Ishikawa (cell line): ENCODE results near the gene CLTC.

Experiments used
- CEBPB ChIP-seq: IDR thresholded peaks from 2 replicates; pipeline ENCODE4 v1.6.1; 2012
- CREB1 ChIP-seq: IDR thresholded peaks from 2 replicates; pipeline ENCODE4 v1.6.1; 2012; ENCODE audit warnings: low read depth
- EGR1 ChIP-seq: IDR thresholded peaks from 2 replicates; pipeline ENCODE4 v1.6.1; 2012
- EP300 ChIP-seq: IDR thresholded peaks from 2 replicates; pipeline ENCODE4 v1.6.1; 2012; ENCODE audit warnings: borderline replicate concordance
- FOXM1 ChIP-seq: IDR thresholded peaks from 2 replicates; pipeline ENCODE4 v1.6.1; 2012; ENCODE audit warnings: low read depth, borderline replicate concordance
- NFIC ChIP-seq: IDR thresholded peaks from 2 replicates; pipeline ENCODE4 v1.6.1; 2012
- RAD21 ChIP-seq: IDR thresholded peaks from 2 replicates; pipeline ENCODE4 v1.6.1; 2012; ENCODE audit warnings: low read depth
- TAF1 ChIP-seq: IDR thresholded peaks from 2 replicates; pipeline ENCODE4 v1.6.1; 2012; ENCODE audit warnings: low read depth, mild to moderate bottlenecking
- TCF12 ChIP-seq: IDR thresholded peaks from 2 replicates; pipeline ENCODE4 v1.6.1; 2012; ENCODE audit warnings: low read depth
- TEAD4 ChIP-seq: IDR thresholded peaks from 2 replicates; pipeline ENCODE4 v1.6.1; 2012
- YY1 ChIP-seq: IDR thresholded peaks from 2 replicates; pipeline ENCODE4 v1.6.1; 2012; ENCODE audit warnings: low read depth
- ZBTB7A ChIP-seq: IDR thresholded peaks from 2 replicates; pipeline ENCODE4 v1.6.1; 2012; ENCODE audit warnings: low read depth
- TF ChIP-seq, protein P1 (sequence below): IDR thresholded peaks from 2 replicates; pipeline ENCODE4 v1.6.1; 2012; ENCODE audit warnings: low read depth, mild to moderate bottlenecking
- TF ChIP-seq, protein P2 (sequence below): IDR thresholded peaks from 2 replicates; pipeline ENCODE4 v1.6.1; 2012
- TF ChIP-seq, protein P3 (sequence below): IDR thresholded peaks from 2 replicates; pipeline ENCODE4 v1.6.1; 2012

Gene CLTC

DNA sequence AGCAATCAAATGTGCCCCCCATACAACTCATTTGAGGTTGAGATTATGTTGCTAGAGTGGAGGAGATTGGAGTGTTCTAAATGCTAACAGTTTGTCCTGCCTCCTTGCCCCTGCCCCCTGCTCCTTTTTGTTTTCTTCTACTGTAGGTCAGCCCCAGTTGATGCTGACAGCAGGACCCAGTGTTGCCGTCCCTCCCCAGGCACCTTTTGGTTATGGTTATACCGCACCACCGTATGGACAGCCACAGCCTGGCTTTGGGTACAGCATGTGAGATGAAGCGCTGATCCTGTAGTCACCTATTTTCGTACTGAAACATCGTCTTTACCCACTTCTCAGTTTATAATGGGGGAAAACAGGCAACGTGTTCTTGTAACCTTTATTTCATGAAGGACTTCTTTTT lies 73.9 kb downstream of the CLTC start:
- TF ChIP-seq, protein P1, sequence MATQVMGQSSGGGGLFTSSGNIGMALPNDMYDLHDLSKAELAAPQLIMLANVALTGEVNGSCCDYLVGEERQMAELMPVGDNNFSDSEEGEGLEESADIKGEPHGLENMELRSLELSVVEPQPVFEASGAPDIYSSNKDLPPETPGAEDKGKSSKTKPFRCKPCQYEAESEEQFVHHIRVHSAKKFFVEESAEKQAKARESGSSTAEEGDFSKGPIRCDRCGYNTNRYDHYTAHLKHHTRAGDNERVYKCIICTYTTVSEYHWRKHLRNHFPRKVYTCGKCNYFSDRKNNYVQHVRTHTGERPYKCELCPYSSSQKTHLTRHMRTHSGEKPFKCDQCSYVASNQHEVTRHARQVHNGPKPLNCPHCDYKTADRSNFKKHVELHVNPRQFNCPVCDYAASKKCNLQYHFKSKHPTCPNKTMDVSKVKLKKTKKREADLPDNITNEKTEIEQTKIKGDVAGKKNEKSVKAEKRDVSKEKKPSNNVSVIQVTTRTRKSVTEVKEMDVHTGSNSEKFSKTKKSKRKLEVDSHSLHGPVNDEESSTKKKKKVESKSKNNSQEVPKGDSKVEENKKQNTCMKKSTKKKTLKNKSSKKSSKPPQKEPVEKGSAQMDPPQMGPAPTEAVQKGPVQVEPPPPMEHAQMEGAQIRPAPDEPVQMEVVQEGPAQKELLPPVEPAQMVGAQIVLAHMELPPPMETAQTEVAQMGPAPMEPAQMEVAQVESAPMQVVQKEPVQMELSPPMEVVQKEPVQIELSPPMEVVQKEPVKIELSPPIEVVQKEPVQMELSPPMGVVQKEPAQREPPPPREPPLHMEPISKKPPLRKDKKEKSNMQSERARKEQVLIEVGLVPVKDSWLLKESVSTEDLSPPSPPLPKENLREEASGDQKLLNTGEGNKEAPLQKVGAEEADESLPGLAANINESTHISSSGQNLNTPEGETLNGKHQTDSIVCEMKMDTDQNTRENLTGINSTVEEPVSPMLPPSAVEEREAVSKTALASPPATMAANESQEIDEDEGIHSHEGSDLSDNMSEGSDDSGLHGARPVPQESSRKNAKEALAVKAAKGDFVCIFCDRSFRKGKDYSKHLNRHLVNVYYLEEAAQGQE, result no peak
- no peak for TF ChIP-seq EGR1
- TF ChIP-seq, protein P2, sequence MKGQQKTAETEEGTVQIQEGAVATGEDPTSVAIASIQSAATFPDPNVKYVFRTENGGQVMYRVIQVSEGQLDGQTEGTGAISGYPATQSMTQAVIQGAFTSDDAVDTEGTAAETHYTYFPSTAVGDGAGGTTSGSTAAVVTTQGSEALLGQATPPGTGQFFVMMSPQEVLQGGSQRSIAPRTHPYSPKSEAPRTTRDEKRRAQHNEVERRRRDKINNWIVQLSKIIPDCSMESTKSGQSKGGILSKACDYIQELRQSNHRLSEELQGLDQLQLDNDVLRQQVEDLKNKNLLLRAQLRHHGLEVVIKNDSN, result no peak
- no peak for TF ChIP-seq TCF12
- TF ChIP-seq NFIC, result no peak
- TF ChIP-seq EP300, result no peak
- no peak for TF ChIP-seq CEBPB
- no peak for TF ChIP-seq YY1
- no peak for TF ChIP-seq CREB1
- no peak for TF ChIP-seq TAF1
- no peak for TF ChIP-seq ZBTB7A
- TF ChIP-seq TEAD4, result no peak
- no peak for TF ChIP-seq FOXM1
- TF ChIP-seq, protein P3, sequence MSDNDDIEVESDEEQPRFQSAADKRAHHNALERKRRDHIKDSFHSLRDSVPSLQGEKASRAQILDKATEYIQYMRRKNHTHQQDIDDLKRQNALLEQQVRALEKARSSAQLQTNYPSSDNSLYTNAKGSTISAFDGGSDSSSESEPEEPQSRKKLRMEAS, result no peak
- no peak for TF ChIP-seq RAD21

DNA sequence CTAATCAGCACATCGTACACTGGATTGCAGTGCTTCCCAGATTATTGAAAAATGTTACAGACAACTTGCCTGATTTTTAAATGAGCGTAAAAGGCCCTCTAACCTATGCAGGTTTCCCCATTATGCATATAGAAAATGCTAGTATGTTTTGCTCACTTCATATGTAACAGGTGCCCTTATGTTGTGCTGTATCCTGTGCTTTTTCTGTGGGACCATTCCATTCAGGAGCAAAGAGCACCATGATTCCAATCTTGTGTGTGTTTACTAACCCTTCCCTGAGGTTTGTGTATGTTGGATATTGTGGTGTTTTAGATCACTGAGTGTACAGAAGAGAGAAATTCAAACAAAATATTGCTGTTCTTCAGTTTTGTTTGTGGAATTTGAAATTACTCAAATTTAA lies 74.6 kb downstream of the CLTC start:
- TF ChIP-seq TEAD4 (no peak), YY1 (no peak), TCF12 (no peak), EGR1 (no peak)
- TF ChIP-seq, protein P3, result no peak

DNA sequence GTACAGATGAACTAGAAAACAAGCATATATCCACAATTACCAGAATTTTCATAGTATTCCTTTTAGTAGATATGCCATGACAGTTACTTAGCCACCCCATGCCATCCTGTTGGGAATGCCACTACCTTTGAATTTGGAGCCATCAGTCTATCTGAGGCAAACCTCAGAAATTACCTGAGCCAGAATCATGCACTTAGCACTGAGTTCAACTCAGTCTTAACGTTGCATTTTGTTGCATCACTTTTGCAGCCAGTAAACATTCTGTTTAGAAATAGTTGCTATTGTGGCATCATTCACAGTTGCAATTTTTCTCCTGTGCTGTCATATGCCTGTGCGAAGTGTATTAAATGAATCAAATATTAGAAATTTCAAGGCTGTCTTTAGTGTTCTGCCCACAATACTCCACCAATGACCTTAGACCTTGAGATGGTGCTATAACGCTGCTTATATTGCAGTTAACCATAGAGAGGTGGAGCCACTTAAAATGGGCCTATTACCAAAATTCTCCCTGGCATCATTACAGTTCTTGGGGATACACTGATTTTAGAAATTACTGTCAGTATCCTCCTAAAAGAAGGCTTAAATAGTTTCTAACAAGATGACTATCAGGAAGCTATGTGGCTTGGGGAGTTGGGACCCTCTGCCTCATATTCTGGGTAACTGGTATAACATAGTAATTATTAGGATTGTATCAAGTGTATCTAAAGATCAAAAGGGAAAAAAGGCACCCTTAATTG lies 76.4 kb downstream of the CLTC start:
- TF ChIP-seq YY1 (no peak), FOXM1 (no peak), CEBPB (0 out of 2 replicates have a peak, but pooled peaks have one; percentile 20)

DNA sequence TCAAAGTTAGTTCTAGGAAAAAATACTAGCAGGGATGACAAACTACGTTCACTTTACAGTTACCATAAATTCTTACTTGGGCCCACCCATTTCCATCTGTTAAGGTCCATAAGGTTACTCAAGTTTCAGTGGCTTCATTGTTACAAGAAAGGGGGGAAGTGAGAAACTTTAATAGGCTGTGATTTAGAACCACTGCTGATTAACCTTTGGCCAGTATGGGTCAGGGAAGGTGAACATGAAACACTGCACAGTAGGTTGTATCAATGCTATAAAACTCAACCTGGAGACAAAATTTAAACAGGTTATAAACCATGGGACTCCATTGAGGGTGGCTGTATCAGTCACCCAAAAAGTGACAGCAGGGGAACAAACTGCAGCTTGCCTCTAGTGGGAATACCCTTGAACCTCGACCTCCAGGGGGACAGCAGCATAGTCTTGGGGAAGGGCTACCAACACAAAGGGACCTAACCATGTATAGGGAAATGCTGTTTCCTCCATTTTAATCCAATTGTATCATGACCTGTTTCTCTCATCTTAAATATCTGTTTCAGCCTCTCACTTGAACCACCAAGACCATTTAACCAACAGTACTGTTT lies 77.1 kb downstream of the CLTC start:
- TF ChIP-seq, protein P2, result no peak
- TF ChIP-seq CEBPB (no peak), TEAD4 (no peak), TAF1 (no peak), EGR1 (no peak), NFIC (no peak), TCF12 (no peak), EP300 (no peak), FOXM1 (no peak), YY1 (no peak), RAD21 (no peak), ZBTB7A (no peak), CREB1 (no peak)
- TF ChIP-seq, protein P3, result no peak
- TF ChIP-seq, protein P1, result no peak

DNA sequence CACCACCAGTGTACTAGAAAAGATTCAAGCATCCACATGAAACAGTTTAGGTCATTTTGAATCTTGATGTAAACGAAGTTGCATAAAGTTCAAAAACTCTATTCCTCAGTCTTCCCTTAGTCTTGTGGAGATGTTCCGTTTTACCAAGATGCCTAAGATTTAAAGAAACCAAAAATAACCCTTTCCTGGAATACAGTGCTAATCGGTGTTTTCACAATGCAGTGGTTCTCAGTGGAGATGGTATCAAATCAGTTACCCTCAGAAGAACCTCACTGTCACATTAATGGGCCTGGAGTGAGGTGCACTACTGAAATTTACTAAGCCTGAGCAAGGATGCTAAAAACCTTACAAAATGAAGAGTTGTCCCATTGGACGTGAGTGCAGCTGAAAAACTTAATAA lies 78.4 kb downstream of the CLTC start:
- TF ChIP-seq TAF1 (no peak), CEBPB (no peak), TCF12 (no peak), EP300 (no peak), TEAD4 (no peak), NFIC (no peak), CREB1 (no peak)

DNA sequence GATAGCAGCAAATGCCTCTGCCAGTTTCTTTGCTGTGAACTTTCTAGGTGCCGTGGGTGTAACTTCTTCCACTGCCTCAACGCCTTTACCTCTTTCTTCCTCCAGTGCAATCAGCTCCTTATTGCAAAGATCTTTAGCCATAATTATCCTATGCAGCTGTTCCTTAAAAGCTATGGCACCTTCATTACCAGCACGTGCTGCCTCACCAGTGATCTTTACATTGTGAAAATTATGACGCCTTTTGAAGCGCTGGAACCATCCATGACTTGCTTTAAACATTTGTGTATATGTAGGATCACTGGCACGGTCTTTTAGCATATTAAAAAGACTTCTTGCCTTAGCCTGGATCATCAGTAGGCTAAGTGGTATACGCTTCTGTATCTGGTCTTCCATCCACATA lies 79.5 kb downstream of the CLTC start:
- TF ChIP-seq, protein P1, result no peak
- TF ChIP-seq FOXM1, result no peak
- no peak for TF ChIP-seq NFIC
- TF ChIP-seq RAD21, result no peak
- TF ChIP-seq TCF12, result no peak
- no peak for TF ChIP-seq YY1
- TF ChIP-seq TEAD4, result no peak
- TF ChIP-seq, protein P2, result no peak
- TF ChIP-seq CEBPB, result no peak
- no peak for TF ChIP-seq TAF1
